ENCODE results near the gene FERD3L.

Gene FERD3L

DNA sequence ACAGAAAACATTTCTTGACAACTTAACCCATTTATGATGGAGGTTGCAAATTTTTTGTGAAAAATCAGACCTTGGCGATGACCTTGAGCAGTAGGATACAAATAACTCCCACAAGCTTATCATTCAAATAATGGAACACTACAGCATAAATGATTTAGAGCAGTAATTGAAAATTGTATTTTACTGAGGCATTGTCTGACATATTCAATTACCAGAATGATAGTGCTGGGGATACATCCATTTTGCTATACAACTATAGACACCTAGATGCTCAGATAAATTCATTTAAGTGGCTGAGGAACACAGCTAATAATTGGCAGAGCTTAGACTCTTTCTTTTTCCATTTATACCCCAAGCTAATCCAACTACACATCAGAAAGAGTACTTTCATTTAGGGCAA, 46.7 kb downstream of the FERD3L start:
- no peak for DNase-seq

DNA sequence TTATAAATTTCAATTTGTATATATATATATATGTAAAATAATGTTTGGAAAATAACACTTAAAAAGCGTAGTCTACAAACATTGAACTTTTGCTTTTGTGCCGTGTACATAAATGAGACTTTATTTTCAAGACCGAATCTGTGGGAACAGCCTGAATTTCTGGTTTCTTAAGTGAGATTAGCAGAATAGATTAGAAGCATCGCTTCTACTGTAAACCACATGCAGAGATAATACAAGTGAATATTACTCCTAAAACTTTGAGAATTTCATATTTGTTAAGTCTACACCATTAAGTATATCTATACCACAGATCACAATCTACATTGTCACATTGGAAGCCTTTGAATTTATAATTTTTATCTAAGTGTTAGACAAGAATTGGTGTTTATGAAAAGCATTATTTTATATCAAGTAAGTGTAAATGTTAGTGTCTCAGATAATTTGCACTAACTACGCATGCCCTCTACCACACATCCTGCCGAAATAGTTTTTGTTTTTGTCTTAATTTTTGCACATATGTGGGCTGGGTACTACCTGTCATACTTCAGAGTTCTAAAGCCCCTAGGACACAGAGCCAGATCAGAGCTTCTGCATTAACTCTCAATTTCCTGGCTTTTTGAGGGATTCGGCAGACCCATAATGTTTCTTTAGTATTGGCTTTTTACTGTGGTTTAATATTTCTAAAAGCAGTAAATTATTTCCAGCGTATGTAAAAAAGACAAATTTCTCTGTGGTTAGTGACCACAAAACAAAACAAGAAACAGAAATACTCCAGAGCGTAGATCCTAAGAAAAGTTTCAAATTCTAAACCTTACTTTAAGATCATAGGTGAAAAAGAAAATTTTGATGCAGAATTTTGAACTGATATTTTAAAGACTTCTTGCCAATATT, 47.8 kb downstream of the FERD3L start:
- no peak for DNase-seq

DNA sequence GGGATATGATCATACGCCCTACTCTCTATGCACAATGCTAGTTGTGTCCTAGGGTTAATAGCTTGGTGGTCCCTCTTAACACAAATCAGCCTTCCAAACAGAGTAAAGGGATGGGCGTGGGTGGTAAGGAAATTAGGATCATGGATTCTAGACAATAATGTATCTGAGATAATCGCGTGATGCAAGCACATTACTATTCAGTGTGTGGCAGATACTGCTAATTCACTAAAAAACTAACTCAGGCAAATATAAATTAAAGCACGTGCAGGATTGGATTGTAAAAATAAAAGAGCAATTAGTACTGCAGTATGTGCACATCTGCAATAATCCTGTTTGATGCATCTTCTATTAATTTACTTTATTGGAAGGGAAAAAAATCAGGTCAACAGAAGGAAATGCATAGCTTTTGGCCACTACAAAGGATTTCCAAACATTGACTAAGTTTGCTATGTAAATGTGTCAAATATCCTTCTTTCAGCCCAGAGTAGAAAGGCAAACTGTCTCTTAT, 49.8 kb downstream of the FERD3L start:
- DNase-seq: no peak
